H9 (cell line): ENCODE results near the gene TBC1D4. TPM values are rescaled to one million over a fixed set of nuclear protein-coding genes. Genes with fewer than 3 reads are reported as not detected.

Experiments used
- DNase-seq: peaks from one replicate; pipeline ENCODE4 v3.0.0-alpha.2; 2017
- H2AFZ ChIP-seq: one replicate; pipeline ENCODE4 v1.6.1; 2013; ENCODE audit warnings: mild to moderate bottlenecking, low read length, control low read depth, moderate library complexity
- H2AK5ac ChIP-seq: 2 replicates; pipeline ENCODE4 v1.6.1; 2013; ENCODE audit warnings: low read length, control low read depth, mixed read lengths; ENCODE audit not compliant: insufficient read length
- H2BK120ac ChIP-seq: one replicate; pipeline ENCODE4 v1.6.1; 2013; ENCODE audit warnings: low read depth, mild to moderate bottlenecking, low read length, control low read depth, inconsistent platforms; ENCODE audit not compliant: poor library complexity, severe bottlenecking
- H2BK12ac ChIP-seq: 2 replicates; pipeline ENCODE4 v1.6.1; 2013; ENCODE audit warnings: low read length, control low read depth, mixed read lengths, low read depth; ENCODE audit not compliant: insufficient read length
- H2BK15ac ChIP-seq: 2 replicates; pipeline ENCODE4 v1.6.1; 2013; ENCODE audit warnings: low read depth, low read length, control low read depth
- H2BK20ac ChIP-seq: one replicate; pipeline ENCODE4 v1.6.1; 2013; ENCODE audit warnings: low read depth, mild to moderate bottlenecking, low read length, control low read depth, inconsistent platforms; ENCODE audit not compliant: poor library complexity, severe bottlenecking
- H2BK5ac ChIP-seq: 2 replicates; pipeline ENCODE4 v1.6.1; 2013; ENCODE audit warnings: low read length, control low read depth, mixed read lengths; ENCODE audit not compliant: insufficient read length
- H3K14ac ChIP-seq: 2 replicates; pipeline ENCODE4 v1.6.1; 2013; ENCODE audit warnings: low read length, control low read depth; ENCODE audit not compliant: insufficient read depth
- H3K18ac ChIP-seq: 2 replicates; pipeline ENCODE4 v1.6.1; 2013; ENCODE audit warnings: low read depth, mild to moderate bottlenecking, mixed read lengths, low read length, control low read depth; ENCODE audit not compliant: insufficient read length
- H3K23ac ChIP-seq: 2 replicates; pipeline ENCODE4 v1.6.1; 2013; ENCODE audit warnings: low read length, control low read depth, mixed read lengths, low read depth; ENCODE audit not compliant: insufficient read length
- H3K23me2 ChIP-seq: 2 replicates; pipeline ENCODE4 v1.6.1; 2013; ENCODE audit warnings: low read depth, mild to moderate bottlenecking, mixed read lengths, low read length, control low read depth; ENCODE audit not compliant: insufficient read length, poor library complexity, severe bottlenecking
- H3K27ac ChIP-seq: 2 replicates; pipeline ENCODE4 v1.5.1; 2013; ENCODE audit warnings: low read length, control low read depth, mixed read lengths, low read depth; ENCODE audit not compliant: insufficient read length
- H3K27me3 ChIP-seq: 2 replicates; pipeline ENCODE4 v1.6.1; 2013; ENCODE audit warnings: low read length, control low read depth, inconsistent platforms; ENCODE audit not compliant: insufficient read depth
- H3K4ac ChIP-seq: 2 replicates; pipeline ENCODE4 v1.6.1; 2013; ENCODE audit warnings: low read depth, mild to moderate bottlenecking, control low read depth, inconsistent platforms, low read length, moderate library complexity
- H3K4me1 ChIP-seq: 2 replicates; pipeline ENCODE4 v1.6.1; 2013; ENCODE audit warnings: low read length, control low read depth, inconsistent platforms; ENCODE audit not compliant: insufficient read depth
- H3K4me2 ChIP-seq: 2 replicates; pipeline ENCODE4 v1.6.1; 2013; ENCODE audit warnings: low read length, control low read depth, mixed read lengths; ENCODE audit not compliant: insufficient read length, insufficient read depth
- H3K56ac ChIP-seq: 2 replicates; pipeline ENCODE4 v1.6.1; 2013; ENCODE audit warnings: low read depth, mild to moderate bottlenecking, mixed read lengths, low read length, control low read depth; ENCODE audit not compliant: insufficient read length
- H3K79me1 ChIP-seq: 2 replicates; pipeline ENCODE4 v1.6.1; 2013; ENCODE audit warnings: low read depth, mild to moderate bottlenecking, moderate library complexity, low read length, control low read depth, inconsistent platforms; ENCODE audit not compliant: insufficient read depth, poor library complexity, severe bottlenecking
- H3K79me2 ChIP-seq: 2 replicates; pipeline ENCODE4 v1.6.1; 2013; ENCODE audit warnings: low read length, control low read depth, inconsistent platforms; ENCODE audit not compliant: insufficient read depth
- H3K9ac ChIP-seq: 2 replicates; pipeline ENCODE4 v1.6.1; 2013; ENCODE audit warnings: low read length, control low read depth, mixed read lengths; ENCODE audit not compliant: insufficient read length; ENCODE audit errors: extremely low read depth
- H3K9me3 ChIP-seq: one replicate; pipeline ENCODE4 v1.6.1; 2013; ENCODE audit warnings: low read depth, low read length, inconsistent platforms; ENCODE audit not compliant: control insufficient read depth
- H3T11ph ChIP-seq: one replicate; pipeline ENCODE4 v1.6.1; 2013; ENCODE audit warnings: mild to moderate bottlenecking, low read length, control low read depth, inconsistent platforms
- H4K20me1 ChIP-seq: one replicate; pipeline ENCODE4 v1.6.1; 2013; ENCODE audit not compliant: control insufficient read depth, insufficient read length, insufficient read depth
- H4K5ac ChIP-seq: 2 replicates; pipeline ENCODE4 v1.6.1; 2013; ENCODE audit warnings: low read depth, mild to moderate bottlenecking, mixed read lengths, low read length, control low read depth; ENCODE audit not compliant: insufficient read length
- H4K8ac ChIP-seq: replicated peaks from 2 replicates; pipeline ENCODE4 v1.6.1; 2013; ENCODE audit warnings: low read length, control low read depth, mixed read lengths, low read depth; ENCODE audit not compliant: insufficient read length
- H4K91ac ChIP-seq: 2 replicates; pipeline ENCODE4 v1.6.1; 2013; ENCODE audit warnings: low read depth, mild to moderate bottlenecking, moderate library complexity, mixed read lengths, low read length, control low read depth; ENCODE audit not compliant: insufficient read length
- H3K27ac Mint-ChIP-seq, 3 experiments: 2 replicates in 2 of 3; 3 replicates in 1 of 3; pipeline ENCODE4 v1.8.0; 2020 to 2021; ENCODE audit warnings: mixed read lengths in 3 of 3, mild to moderate bottlenecking in 1 of 3, moderate library complexity in 1 of 3
- H3K27me3 Mint-ChIP-seq: 2 replicates; pipeline ENCODE4 v1.8.0; 2021; ENCODE audit warnings: low read depth, mild to moderate bottlenecking, moderate library complexity, mixed read lengths
- H3K36me3 Mint-ChIP-seq, 3 experiments: 2 replicates in 2 of 3; 3 replicates in 1 of 3; pipeline ENCODE4 v1.8.0; 2020 to 2021; ENCODE audit warnings: low read depth in 3 of 3, mixed read lengths in 3 of 3; ENCODE audit not compliant: insufficient read depth in 1 of 3
- H3K4me1 Mint-ChIP-seq, 2 experiments: 2 replicates each; pipeline ENCODE4 v1.8.0; 2020; ENCODE audit warnings: mixed read lengths in 2 of 2
- H3K4me3 Mint-ChIP-seq, 2 experiments: 2 replicates in 1 of 2; 3 replicates in 1 of 2; pipeline ENCODE4 v1.8.0; 2020 to 2021; ENCODE audit warnings: mild to moderate bottlenecking in 2 of 2, mixed read lengths in 2 of 2, moderate library complexity in 1 of 2
- H3K9me3 Mint-ChIP-seq, 2 experiments: 2 replicates in 1 of 2; 3 replicates in 1 of 2; pipeline ENCODE4 v1.8.0; 2020; ENCODE audit warnings: mild to moderate bottlenecking in 2 of 2, mixed read lengths in 2 of 2, moderate library complexity in 1 of 2
- WGBS: extraction: QIAGEN DNeasy Blood & Tissue Kit; methylation state at CpG from one replicate; pipeline ENCODE4 v1.1.7; 2013; ENCODE audit warnings: missing lambda C conversion rate, low lambda C conversion rate, mixed read lengths; ENCODE audit not compliant: insufficient read length; ENCODE audit errors: extremely low coverage; 5-methylcytosine and 5-hydroxymethylcytosine counted together
- total RNA-seq: library from RNA; stranded (reverse); gene quantifications from 2 replicates; pipeline ENCODE4 v1.2.1, GENCODE V29; 2021
- TF ChIP-seq, protein P1 (sequence below): fragments of 200-600 bp; sonication (generic); conservative IDR thresholded peaks from 3 replicates; pipeline ENCODE4 v1.8.0; 2021; ENCODE audit warnings: antibody characterized with exemption, mild to moderate bottlenecking

The TBC1D4 gene
- total RNA-seq, 1 experiment from 2014 or later = 10.5 TPM

GRCh38 chr13:75329097-75329496 is 152.9 kb downstream of the TBC1D4 start:
- Histone ChIP-seq H3K23ac (no peak overlapping the region), H3K79me1 (no peaks in the 10 kb centered on the region), H3K4me1 (peaks cover 2% of the 10 kb centered on the region; the same call in 1 of the 2 replicates), H3K4me2 (no peak overlapping the region), H3K9me3 (no peaks in the 10 kb centered on the region), H3K14ac (no peak overlapping the region), H4K20me1 (no peaks in the 10 kb centered on the region), H2BK20ac (no peak overlapping the region), H2BK120ac (no peak overlapping the region), H2BK5ac (no peak overlapping the region), H4K5ac (no peak overlapping the region), H3K23me2 (no peaks in the 10 kb centered on the region), H4K8ac (no peak overlapping the region), H3K56ac (no peak overlapping the region), H2BK15ac (no peak overlapping the region), H3K4ac (no peak overlapping the region), H3K27ac (no peak overlapping the region), H3T11ph (no peak overlapping the region), H3K27me3 (no peaks in the 10 kb centered on the region), H2AFZ (no peak overlapping the region), H3K18ac (no peak overlapping the region), H3K9ac (no peak overlapping the region), H2AK5ac (no peak overlapping the region), H2BK12ac (no peak overlapping the region), H4K91ac (no peak overlapping the region), H3K79me2 (no peaks in the 10 kb centered on the region)
- H3K27ac Mint-ChIP-seq = peak overlapping the region in 2 of 3 experiments; percentile 8 to 69; a peak in 3 of 7 replicates
- no peak for DNase-seq
- TF ChIP-seq, protein P1, sequence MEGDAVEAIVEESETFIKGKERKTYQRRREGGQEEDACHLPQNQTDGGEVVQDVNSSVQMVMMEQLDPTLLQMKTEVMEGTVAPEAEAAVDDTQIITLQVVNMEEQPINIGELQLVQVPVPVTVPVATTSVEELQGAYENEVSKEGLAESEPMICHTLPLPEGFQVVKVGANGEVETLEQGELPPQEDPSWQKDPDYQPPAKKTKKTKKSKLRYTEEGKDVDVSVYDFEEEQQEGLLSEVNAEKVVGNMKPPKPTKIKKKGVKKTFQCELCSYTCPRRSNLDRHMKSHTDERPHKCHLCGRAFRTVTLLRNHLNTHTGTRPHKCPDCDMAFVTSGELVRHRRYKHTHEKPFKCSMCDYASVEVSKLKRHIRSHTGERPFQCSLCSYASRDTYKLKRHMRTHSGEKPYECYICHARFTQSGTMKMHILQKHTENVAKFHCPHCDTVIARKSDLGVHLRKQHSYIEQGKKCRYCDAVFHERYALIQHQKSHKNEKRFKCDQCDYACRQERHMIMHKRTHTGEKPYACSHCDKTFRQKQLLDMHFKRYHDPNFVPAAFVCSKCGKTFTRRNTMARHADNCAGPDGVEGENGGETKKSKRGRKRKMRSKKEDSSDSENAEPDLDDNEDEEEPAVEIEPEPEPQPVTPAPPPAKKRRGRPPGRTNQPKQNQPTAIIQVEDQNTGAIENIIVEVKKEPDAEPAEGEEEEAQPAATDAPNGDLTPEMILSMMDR = no peak
- H3K4me1 Mint-ChIP-seq = peaks cover 19 to 26% of the 10 kb centered on the region in 2 experiments
- H3K36me3 Mint-ChIP-seq = peaks cover 0 to 4% (median 0%) of the 10 kb centered on the region in 3 experiments; a peak in 4 of 7 replicates
- H3K9me3 Mint-ChIP-seq = no peaks in the 10 kb centered on the region
- H3K4me3 Mint-ChIP-seq = no peak overlapping the region
- WGBS = 100% methylated on average over 1 of the region's 5 CpGs
- H3K27me3 Mint-ChIP-seq = no peaks in the 10 kb centered on the region
